ENCODE measurements around the gene MUC4. TPM values are rescaled to one million over a fixed set of nuclear protein-coding genes. Genes with fewer than 3 reads are reported as not detected.
"Not testable (repeated sequence)": the region's sequence is repeated elsewhere in the genome, so short reads cannot be mapped to it uniquely, and the experiment has no call there.

MUC4 gene
- total RNA-seq, 1 experiment from 2014 or later = 63.7 TPM

DNA sequence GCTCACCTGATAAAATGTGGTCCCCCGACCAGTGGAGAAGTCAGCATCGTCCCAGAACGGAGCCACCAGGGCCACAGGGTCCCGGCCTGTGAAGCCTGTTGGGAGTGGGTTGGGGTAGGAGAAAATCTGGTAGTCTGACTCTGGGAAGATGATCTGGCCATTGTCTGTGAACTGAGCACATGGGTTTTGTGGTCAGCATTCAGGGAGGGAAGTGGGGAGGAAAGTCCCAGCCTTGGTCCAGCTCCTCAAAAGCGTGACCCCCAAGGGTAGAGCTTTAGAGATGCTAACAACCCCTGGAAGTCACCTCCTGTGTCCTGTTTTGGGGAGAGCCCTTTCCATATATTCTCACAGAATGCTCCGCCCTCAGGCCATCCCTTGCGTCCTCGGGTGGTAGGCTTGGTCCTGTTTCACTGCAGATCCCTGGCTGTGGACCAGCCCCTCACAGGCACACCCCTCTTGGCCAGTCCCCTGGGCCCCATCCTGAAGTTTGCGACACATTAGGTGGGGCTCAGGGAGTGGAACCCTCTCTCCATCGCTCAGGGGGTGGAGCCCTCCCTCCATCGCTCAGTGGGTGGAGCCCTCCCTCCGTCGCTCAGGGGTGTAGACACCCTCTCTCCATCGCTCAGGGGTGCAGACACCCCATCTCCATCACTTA is 40.0 kb downstream of the MUC4 start:
- DNase-seq = no peak
- H3K9me3 ChIP-seq (ENCODE audit: insufficient read depth, low read depth) = no peaks in the 10 kb centered on the region
- BruUV-seq (replicated peaks) = no TSS peak
- intact Hi-C loops (cut with micrococcal nuclease; ENCODE audit: unreplicated experiment) = no loop called here
- TF ChIP-seq EZH2 (IDR thresholded peaks at IDR 0.05; ENCODE audit: low read depth) (no peak), CTCF (conservative IDR thresholded peaks at IDR 0.05) (no peak)
- no peaks in the 10 kb centered on the region for H3K36me3 ChIP-seq (ENCODE audit: low read depth)
- no peaks in the 10 kb centered on the region for H3K4me1 ChIP-seq (replicated peaks; ENCODE audit: insufficient read depth)
- no peaks in the 10 kb centered on the region for H3K27me3 ChIP-seq (ENCODE audit: insufficient read depth, low read depth)
- ChIA-PET POLR2A (ENCODE audit: unreplicated experiment) (no interaction called here), CTCF (no interaction called here)
- no peaks in the 10 kb centered on the region for H4K20me1 ChIP-seq (ENCODE audit: insufficient read depth)
- H3K9me2 ChIP-seq (ENCODE audit: insufficient read depth) = no peaks in the 10 kb centered on the region
- H3F3A ChIP-seq (ENCODE audit: insufficient read depth, low read depth) = no peaks in the 10 kb centered on the region
- H3K4me3 ChIP-seq = no peak overlapping the region
- no peak overlapping the region for H2AFZ ChIP-seq
- no peak overlapping the region for H3K27ac ChIP-seq
- H3K4me2 ChIP-seq = no peak overlapping the region
- no peaks in the 10 kb centered on the region for H3K79me2 ChIP-seq (ENCODE audit: low read depth)

DNA sequence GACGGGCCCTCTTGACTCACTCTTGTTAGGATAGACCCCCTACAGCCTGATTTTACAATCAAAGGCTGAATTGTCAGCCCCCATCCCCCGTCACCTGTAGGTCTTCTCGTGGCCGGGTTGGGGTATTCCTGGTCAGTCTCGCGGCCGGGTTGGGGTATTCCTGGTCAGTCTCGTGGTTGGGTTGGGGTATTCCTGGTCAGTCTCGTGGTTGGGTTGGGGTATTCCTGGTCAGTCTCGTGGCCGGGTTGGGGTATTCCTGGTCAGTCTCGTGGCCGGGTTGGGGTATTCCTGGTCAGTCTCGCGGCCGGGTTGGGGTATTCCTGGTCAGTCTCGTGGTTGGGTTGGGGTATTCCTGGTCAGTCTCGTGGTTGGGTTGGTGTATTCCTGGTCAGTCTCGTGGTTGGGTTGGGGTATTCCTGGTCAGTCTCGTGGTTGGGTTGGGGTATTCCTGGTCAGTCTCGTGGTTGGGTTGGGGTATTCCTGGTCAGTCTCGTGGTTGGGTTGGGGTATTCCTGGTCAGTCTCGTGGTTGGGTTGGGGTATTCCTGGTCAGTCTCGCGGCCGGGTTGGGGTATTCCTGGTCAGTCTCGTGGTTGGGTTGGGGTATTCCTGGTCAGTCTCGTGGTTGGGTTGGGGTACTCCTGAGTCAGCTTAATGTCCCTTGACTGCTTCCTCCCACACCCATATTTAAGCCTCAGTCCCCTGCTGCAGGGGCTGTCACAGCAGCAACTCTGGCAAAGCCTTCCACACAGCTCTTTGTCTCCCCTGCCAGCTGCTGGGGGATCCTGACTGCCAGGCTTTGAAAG is 40.7 kb downstream of the MUC4 start:
- H3K27ac ChIP-seq; H3K9me2 ChIP-seq (ENCODE audit: insufficient read depth); DNase-seq; intact Hi-C loops (cut with micrococcal nuclease; ENCODE audit: unreplicated experiment); H3F3A ChIP-seq (ENCODE audit: insufficient read depth, low read depth); H3K79me2 ChIP-seq (ENCODE audit: low read depth); H3K9me3 ChIP-seq (ENCODE audit: insufficient read depth, low read depth); BruUV-seq (replicated peaks); H3K4me1 ChIP-seq (replicated peaks; ENCODE audit: insufficient read depth); H2AFZ ChIP-seq; CTCF ChIA-PET; H3K4me2 ChIP-seq; H4K20me1 ChIP-seq (ENCODE audit: insufficient read depth); H3K36me3 ChIP-seq (ENCODE audit: low read depth); H3K27me3 ChIP-seq (ENCODE audit: insufficient read depth, low read depth); H3K4me3 ChIP-seq; POLR2A ChIA-PET (ENCODE audit: unreplicated experiment): not testable (repeated sequence)

- DNase-seq = no peak
- BruUV-seq (replicated peaks) = no TSS peak
- intact Hi-C loops (cut with micrococcal nuclease; ENCODE audit: unreplicated experiment) = no loop called here
- Histone ChIP-seq H3K27ac (no peak overlapping the region), H3K9me2 (ENCODE audit: insufficient read depth) (no peaks in the 10 kb centered on the region), H3K27me3 (ENCODE audit: insufficient read depth, low read depth) (no peaks in the 10 kb centered on the region), H3K9me3 (ENCODE audit: insufficient read depth, low read depth) (no peaks in the 10 kb centered on the region), H2AFZ (no peak overlapping the region), H3K36me3 (ENCODE audit: low read depth) (no peaks in the 10 kb centered on the region), H3K4me1 (replicated peaks; ENCODE audit: insufficient read depth) (no peaks in the 10 kb centered on the region), H3K4me3 (no peak overlapping the region), H3K79me2 (ENCODE audit: low read depth) (no peaks in the 10 kb centered on the region), H3K4me2 (no peak overlapping the region), H3F3A (ENCODE audit: insufficient read depth, low read depth) (no peaks in the 10 kb centered on the region), H4K20me1 (ENCODE audit: insufficient read depth) (no peaks in the 10 kb centered on the region)
- POLR2A ChIA-PET (ENCODE audit: unreplicated experiment) = no interaction called here
- TF ChIP-seq EZH2 (IDR thresholded peaks at IDR 0.05; ENCODE audit: low read depth) (no peak), CTCF (conservative IDR thresholded peaks at IDR 0.05) (no peak)
- CTCF ChIA-PET = no interaction called here
Observed at GRCh38 chr3:195770081-195770840, 41.5 kb downstream of the MUC4 start.

All from PC-9 (cell line).